GM21619 (cell line): ENCODE data around the gene ZNF346.

Experiments used
- ATAC-seq: cut with Tn5 transposase; IDR thresholded peaks from one replicate; pipeline ENCODE4 v1.9.1; 2021; ENCODE audit not compliant: unreplicated experiment

ZNF346 gene

DNA sequence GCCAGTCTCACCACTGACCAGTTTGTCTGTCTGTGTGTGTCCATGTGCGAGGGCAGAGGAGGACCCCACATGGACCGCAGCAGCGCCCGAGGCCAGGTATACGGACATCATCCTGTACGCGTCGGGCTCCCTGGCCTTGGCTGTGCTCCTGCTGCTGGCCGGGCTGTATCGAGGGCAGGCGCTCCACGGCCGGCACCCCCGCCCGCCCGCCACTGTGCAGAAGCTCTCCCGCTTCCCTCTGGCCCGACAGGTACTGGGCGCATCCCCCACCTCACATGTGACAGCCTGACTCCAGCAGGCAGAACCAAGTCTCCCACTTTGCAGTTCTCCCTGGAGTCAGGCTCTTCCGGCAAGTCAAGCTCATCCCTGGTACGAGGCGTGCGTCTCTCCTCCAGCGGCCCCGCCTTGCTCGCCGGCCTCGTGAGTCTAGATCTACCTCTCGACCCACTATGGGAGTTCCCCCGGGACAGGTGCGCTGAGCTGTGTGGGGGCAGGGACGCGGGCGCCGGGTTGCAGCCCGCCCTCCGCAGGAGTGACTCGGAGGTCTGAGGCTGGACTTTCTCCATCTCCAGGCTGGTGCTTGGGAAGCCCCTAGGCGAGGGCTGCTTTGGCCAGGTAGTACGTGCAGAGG, 70.7 kb downstream of the ZNF346 start:
- ATAC-seq: no peak

DNA sequence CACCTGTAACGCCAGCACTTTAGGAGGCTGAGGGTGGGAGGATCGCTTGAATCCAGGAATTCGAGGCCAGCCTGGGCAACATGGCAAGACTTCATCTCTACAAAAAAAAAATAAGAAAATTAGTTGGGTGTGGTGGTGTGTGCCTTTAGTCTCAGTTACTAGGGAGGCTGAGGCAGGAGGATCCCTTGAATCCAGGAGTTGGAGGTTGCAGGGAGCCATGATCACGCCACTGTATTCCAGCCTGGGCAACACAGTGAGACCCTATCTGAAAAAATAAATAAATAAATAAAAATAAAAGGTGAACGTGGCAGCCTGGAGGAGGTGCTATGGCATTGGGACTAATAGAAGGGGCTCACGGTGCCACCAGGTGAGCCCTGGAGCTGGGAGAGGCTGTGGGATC, 71.3 kb downstream of the ZNF346 start:
- ATAC-seq: no peak

DNA sequence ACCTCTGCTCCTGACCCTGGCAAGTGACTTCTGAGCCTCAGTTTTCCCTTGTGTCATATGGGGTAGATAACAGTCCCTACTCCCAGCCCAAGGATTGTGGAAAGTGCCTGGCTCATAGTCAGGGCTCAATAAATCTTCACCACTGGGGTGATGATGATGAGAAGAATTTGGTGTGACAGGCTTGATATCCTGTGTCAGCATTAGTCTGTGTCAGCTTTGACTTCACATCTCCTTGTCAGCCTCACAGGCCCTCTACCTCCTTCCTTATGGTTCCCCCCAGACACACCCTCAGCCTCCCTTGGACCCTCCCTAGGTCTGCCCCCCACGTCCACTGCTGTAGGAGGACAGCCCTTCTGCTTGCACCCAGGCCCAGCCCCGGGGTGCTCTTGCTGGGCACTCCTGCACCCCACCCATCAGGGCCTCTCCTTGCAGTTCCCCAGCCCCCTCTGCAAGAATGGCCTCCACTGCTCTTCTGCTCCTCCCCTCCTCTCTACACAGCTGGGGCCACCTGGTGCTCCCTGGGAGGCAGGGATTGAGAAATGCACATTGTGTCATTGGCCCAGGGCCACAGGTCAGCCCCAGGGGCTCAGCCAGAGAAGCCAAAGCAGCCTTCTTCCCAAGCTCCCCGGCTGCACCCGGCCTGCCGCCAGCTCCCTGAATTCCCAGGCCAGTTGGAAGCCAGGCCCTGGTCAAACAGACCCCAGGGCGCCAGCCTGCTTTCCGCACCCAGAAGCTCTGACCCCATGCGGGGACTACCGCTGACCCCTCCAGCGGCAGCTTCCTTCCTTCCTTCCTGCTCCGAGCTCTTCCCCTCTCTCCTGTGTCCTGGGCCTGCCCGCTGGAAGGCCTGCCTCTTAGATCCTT, 72.0 kb downstream of the ZNF346 start:
- ATAC-seq: no peak

DNA sequence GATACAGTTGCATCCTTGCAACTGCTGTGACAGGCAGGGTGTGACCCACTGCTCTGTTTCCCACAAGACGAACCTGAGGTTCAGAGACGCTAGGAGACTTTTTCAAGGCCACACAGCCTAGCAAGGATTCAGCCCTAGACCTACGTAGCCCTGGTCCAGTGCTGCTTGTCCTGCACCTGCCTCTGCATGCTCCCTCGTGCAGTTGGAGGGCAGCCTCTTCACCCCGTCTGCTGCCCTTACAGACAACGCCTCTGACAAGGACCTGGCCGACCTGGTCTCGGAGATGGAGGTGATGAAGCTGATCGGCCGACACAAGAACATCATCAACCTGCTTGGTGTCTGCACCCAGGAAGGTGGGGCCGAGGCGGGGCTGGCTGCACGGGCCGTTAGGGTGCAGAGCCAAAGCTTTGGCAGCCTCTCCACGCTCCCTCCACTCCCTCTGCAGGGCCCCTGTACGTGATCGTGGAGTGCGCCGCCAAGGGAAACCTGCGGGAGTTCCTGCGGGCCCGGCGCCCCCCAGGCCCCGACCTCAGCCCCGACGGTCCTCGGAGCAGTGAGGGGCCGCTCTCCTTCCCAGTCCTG, 72.7 kb downstream of the ZNF346 start:
- no peak for ATAC-seq

DNA sequence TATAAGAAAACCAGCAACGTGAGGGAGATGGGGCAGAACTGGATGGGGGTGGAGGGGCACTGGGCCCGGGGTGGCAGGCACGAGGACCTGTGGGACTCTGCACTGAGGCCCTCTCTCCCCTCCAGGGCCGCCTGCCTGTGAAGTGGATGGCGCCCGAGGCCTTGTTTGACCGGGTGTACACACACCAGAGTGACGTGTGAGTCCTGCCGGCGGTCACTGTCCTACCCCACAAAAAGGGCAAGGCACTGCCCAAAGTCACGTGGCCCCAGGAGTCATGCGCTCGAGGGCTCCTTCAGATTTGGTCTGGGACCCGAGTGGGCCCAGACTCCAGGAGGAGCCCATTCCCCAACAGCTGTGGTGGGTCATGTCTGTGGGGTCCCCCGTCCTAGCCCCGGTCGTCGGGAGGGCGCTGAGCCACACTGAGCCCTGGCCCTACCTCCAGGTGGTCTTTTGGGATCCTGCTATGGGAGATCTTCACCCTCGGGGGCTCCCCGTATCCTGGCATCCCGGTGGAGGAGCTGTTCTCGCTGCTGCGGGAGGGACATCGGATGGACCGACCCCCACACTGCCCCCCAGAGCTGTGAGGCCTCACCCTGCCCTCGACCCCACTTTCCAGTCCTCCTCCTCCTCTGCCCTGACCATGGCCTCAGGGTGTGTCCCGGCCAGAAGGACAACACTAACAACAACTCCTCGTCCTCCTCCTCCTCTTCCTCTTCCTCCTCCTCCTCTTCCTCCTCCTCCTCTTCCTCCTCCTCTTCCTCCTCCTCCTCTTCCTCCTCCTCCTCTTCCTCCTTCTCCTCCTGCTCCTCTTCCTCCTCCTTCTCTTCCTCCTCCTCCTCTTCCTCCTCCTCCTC, 73.9 kb downstream of the ZNF346 start:
- no peak for ATAC-seq

DNA sequence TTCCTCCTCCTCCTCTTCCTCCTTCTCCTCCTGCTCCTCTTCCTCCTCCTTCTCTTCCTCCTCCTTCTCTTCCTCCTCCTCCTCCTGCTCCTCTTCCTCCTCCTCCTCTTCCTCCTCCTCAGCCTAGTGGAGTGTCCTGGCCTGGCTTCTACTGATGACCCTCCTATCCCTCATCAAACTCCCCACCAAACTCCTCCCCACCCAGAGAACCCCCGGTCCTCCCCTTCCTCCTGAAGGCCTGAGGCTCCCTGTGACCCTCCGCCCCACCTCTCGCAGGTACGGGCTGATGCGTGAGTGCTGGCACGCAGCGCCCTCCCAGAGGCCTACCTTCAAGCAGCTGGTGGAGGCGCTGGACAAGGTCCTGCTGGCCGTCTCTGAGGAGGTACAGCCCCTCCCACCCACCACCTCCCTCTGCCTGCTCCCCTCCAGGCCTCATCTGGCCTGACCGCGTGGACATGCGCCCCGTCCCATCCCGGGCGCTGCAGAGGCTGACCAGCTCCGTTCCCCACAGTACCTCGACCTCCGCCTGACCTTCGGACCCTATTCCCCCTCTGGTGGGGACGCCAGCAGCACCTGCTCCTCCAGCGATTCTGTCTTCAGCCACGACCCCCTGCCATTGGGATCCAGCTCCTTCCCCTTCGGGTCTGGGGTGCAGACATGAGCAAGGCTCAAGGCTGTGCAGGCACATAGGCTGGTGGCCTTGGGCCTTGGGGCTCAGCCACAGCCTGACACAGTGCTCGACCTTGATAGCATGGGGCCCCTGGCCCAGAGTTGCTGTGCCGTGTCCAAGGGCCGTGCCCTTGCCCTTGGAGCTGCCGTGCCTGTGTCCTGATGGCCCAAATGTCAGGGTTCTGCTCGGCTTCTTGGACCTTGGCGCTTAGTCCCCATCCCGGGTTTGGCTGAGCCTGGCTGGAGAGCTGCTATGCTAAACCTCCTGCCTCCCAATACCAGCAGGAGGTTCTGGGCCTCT, 74.8 kb downstream of the ZNF346 start:
- ATAC-seq: no peak

DNA sequence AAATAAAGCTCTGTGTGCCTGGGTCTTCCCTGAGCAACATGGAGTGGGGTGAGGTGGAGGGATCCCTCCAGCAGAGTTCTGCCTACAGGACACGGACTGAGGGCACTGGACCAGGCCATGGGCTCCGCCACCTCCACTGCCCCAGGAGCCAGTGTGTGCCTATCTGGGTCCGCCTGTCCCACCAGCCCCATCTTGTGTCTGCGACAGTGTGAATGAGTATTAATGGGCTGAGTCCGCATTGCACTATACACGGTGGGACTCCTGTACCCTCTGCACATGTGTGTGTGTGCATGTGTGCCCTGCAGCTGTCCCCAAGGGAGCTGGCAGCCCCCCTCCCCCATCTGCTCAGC, 75.6 kb downstream of the ZNF346 start:
- no peak for ATAC-seq

DNA sequence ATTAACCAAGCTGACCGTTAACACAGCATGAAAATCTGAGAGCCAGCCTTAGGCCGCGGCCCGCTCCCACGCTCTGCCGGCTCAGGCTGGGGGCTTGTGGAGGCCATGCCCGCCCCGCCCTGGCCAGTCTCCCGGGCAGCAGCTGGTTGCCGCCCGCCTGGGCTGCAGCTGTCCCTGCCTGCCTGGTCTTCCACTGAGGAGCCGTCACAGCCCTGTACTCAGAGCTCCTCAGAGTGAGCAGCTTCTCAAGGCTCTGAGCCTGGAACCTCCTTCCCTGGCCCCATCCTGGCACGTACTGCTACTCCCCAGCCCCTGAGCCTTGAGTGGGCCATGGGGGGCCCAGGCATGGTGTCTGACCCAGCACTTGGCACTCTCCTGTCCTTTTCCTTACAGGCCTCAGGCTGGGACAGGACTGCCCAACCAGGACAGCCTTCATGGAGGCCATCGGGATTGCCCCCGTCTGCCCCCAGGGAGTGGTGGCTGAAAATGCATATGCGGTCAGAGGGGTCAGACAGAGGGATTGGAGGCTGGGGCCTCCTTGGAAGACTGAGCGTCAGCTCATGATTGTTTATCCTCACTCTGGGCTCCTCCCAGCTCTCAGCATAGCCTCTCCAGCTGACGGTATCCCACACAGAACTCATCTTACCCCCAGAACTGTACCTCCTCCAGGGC, 76.1 kb downstream of the ZNF346 start:
- ATAC-seq: no peak

DNA sequence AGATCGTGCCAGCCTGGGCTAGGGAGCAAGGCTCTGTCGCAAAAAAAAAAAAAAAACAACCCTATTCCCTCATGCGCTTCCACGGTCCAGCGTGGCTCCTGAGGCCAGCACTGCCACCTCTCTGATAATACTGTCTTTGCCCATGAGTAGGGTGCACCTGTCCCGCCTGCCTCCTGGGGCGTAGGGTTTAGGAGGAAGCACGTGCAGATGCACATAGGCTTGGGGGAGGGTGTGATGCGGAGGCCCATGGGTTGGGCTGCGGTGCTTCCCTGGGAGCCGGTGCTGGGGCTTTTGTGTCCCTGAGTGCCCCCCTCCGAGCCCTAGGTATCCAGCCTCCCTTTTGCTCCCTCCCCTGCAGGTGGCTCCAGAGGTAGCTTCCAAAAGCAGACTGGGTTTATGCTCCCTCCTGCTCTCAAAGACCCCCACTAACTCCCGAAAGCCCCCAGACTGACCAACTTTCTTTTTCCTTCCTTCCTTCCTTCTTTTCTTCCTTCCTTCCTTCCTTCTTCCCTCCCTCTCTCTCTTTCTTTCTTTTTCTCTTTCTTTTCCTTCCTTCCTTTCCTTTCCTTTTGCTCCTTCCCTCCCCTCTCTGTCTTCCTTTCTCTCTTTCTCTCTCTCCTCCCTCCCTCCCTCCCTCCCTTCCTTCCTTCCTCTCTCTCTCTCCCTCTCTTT, 77.1 kb downstream of the ZNF346 start:
- ATAC-seq: no peak

DNA sequence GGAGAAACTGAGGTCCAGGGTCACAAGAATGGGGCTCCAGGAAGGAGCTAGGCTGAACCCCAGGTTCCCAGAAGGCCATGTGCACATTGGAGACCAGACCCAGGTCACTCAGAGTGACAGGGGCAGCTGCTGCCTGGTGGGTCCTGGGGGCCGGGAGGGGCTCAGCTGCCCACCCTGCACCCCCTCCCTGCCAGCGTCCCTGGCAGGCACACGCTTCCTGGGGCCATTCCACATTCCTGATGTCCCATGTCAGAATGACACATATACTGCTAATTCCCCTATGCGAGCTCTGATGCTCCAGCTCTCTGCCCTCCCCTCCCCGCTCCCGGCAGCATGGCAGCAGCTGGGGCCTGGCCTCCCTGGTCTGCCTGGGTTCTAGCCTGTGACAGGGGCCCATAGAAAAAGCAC, 78.2 kb downstream of the ZNF346 start:
- ATAC-seq: no peak

DNA sequence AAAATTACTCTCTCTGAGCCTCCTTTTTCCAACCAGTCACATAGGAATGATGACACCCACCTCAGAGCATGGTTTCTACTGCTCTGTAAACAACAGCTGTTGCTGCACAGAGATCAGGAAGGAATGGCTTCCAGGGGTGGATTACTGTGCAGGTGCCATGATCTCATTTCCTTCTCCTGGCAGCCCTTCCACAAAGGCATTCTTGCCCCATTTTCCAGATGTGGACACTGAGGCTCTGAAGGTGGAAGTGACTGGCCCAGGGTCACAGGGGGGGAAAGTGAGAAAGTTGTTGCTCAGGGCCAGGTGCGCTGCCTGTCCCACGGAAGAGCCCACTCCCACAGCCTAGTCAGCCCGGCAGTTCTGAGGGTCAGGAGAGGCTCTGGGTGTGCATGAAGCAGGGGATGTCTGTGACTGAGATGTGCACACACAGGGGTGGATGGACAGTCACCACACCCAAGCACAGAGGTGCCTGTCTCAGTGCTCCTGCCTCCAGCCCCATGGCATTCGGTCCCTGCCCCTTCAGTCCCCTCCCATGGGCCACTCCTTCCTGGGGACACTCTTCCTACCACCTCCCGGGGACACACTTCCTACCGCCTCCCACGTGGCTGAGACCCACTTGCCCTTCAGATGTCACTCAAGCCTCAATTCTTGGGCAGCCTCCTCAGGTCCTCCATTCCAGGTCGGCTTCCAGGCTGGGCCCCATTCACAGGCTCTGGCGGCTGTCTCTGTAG, 81.2 kb downstream of the ZNF346 start:
- ATAC-seq: no peak

DNA sequence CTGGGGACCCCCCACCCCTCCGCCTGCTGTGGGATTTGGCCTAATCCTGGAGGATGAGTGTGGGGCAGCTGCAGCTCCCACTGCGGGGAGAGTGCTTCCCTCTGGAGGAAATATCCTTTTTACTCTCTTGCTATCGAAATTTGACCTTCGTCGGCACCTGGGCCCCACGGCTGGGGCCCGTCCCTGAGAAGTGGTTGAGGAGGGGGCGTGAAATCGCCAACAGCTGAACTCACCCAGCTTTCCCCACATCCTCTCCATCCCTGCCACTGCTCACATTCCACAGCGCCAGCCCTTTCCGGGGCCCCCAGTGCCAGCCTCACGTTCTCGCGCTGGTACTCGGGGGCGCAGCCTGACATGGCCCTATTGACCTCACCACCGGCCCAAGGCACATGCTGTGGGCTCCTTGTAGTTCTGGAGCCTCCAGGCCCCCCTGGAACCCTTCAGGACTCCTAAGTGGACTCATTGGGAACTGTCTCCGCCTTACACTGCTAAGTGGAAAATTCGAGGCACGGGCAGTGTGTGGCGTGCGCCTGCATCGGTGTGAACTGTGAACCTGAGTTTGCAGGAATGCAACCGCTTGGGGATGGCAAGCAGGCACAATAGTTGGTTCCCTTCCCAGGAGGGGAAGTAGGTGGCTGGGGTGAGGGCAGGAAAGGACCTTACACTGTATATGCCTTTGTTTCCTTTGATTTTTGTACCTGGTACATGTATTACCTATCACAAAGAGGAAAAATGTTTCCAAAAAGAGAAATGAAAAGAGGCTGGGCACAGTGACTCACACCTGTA, 83.4 kb downstream of the ZNF346 start:
- no peak for ATAC-seq

DNA sequence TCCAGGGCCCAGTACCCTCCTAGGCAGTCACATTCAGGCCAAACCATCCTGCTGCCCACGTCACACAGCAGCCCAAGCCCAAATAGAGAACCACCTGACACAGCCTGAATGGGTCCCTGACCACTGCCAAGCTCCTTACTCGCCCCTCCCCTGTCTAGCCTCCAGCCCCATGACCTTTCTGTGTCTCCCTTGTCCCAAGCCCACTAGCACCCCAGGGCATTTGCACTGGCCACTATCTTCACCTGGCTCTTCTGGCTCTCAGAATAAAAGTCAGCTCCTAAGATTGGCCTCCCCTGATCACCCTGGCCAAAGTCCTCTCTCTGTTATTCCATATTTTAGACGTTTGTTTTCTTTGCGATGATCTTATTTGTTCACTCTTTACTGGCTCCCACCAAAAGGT, 84.7 kb downstream of the ZNF346 start:
- no peak for ATAC-seq

DNA sequence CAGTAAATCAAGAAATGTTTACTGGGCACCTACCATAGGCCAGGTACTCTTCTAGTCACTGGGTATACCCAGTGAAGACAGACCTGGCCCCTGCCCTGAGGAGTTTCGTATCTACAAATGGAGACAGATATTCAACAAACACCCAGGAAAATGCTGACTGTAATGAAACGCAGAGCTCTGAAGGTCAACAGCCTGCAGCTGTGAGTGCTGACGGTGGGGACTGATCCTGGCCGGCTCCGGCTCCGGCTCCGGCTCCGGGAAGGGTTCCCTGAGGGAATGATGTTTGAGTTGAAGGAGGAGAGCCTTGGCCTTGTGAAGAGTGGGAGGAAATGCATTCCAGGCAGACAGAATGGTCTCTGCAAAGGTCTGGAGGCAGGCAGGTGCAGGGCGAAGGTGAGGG, 87.3 kb downstream of the ZNF346 start:
- no peak for ATAC-seq

DNA sequence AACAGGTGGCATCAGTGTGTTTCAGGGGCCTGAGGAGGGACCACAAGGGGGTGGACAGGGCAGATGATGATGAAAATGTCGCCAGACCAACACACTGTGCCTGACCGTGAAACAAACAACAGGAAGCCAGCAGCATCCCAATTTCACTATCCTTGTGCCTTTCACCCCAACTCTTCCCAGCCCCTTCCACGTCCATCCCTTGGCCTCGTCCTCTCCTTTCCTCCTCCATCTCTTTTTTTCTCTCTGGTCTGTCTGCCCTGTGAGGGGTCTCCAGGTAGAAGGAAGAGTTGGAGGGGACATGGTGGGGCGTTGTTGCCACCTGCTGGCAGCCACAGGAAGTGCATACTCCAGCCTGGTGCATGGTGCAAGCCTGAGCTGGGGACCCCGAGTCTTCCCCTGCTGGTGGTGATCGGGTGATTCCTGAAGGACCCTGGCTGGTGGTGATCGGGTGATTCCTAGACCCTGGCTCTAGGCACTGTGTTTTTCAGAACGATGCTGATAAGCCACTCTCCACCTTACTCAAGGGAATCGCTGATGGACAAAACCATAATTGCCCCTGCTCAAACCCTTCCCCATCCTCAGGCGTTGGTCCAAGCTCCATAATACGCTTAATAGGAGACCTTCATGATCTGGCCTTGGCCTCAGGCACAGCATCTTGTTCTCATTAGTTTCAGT, 89.4 kb downstream of the ZNF346 start:
- ATAC-seq: no peak

DNA sequence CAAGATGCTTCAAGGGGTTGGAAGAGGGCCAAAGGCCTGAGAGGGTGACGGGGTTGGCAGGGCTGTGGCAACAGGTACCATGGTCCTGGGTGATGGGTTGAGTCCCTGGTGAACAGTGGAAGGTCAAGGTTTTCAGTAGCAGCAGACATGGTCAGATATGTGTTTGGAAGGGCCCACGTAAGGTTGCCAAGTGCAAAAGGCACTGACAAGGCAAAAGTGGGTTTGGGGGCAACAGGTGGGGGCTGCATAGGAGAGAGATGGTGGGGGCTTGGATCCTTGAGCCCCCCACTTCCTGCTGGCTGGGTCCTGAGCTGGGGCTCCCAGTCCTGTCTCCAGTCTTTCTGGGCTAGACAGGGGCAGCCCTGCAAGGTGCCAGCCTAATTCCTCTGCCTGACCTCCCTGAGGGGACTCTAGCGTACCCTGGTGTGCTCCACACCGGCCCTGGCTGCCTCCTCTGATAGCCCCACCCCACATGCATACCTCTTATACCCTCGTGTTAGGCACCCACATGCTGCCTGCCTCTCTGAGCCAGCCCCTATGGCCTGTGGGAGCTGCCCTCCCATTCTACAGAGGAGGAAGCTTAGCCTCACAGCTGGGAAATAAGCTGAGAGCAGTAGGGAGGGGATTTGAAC, 90.2 kb downstream of the ZNF346 start:
- no peak for ATAC-seq
